Subcutaneous adipose tissue (tissue), 4 donors: ENCODE data around the gene TJP3. TPM values are rescaled to one million over a fixed set of nuclear protein-coding genes. Genes with fewer than 3 reads are reported as not detected.

Source experiments
- CTCF ChIP-seq: fragments of 450-650 bp; IDR thresholded peaks from one replicate; pipeline ENCODE4 v1.5.1; 2016; ENCODE audit warnings: low read depth, mild to moderate bottlenecking, control low read depth, antibody characterized with exemption, moderate library complexity
- total RNA-seq, 4 donors: library from RNA; depleted of rRNA; stranded (reverse); fragments of >200 nt; gene quantifications; one replicate each; pipeline ENCODE4 v1.1.0, GENCODE V29; 2016

Gene TJP3
- total RNA-seq, 4 donors from 2014 or later: 0.22 TPM; not detected in 3

- no peak for TF ChIP-seq CTCF
Observed at GRCh38 chr19:3725121-3725520, 16.9 kb downstream of the TJP3 start.

GRCh38 chr19:3725640-3726310 is 17.6 kb downstream of the TJP3 start:
- no peak for TF ChIP-seq CTCF

DNA sequence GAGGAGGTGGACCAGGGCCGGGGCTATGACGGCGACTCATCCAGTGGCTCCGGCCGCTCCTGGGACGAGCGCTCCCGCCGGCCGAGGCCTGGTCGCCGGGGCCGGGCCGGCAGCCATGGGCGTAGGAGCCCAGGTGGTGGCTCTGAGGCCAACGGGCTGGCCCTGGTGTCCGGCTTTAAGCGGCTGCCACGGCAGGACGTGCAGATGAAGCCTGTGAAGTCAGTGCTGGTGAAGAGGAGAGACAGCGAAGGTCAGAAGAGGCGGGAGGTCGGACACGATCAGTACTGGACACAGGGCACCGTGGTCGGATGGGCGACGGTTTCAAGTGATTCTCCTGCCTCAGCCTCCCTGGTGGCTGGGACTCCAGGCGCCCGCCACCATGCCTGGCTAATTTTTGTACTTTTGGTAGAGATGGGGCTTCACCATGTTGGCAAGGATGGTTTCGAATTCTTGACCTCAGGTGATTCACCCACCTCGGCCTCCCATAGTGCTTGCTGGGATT is 22.3 kb downstream of the TJP3 start:
- TF ChIP-seq CTCF: no peak

DNA sequence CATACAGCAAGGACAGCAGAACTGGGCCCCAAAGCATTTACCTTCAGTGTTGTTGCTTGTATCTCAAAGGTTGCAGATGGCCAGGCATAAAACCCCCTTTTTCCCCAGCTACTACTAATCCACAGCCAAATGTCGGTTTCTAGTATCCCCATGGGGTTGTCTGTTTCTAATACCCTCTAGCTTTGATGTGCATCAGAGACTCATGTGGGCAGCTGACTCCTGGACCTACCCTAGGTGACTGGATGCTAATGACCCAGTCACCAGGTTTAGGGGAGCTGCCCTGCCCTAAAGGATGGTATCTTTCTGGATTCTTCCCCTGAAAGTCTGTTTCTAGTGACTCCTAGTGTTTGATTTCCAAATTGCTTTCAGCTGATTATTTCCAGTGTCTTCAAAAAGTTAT is 23.9 kb downstream of the TJP3 start:
- TF ChIP-seq CTCF: no peak

GRCh38 chr19:3733549-3734309 is 25.5 kb downstream of the TJP3 start:
- TF ChIP-seq CTCF: no peak

GRCh38 chr19:3734310-3734600 is 26.1 kb downstream of the TJP3 start:
- TF ChIP-seq CTCF: no peak

GRCh38 chr19:3736106-3736724 is 28.0 kb downstream of the TJP3 start:
- TF ChIP-seq CTCF: no peak
